NCI-H128 (cell line): Measurements from ENCODE around the gene BCO1.

ENCODE experiments used
- DNase-seq: peaks from one replicate; lab custom pipeline; 2025; ENCODE audit not compliant: unreplicated experiment; lab: John Stamatoyannopoulos, UW

Gene BCO1

DNA sequence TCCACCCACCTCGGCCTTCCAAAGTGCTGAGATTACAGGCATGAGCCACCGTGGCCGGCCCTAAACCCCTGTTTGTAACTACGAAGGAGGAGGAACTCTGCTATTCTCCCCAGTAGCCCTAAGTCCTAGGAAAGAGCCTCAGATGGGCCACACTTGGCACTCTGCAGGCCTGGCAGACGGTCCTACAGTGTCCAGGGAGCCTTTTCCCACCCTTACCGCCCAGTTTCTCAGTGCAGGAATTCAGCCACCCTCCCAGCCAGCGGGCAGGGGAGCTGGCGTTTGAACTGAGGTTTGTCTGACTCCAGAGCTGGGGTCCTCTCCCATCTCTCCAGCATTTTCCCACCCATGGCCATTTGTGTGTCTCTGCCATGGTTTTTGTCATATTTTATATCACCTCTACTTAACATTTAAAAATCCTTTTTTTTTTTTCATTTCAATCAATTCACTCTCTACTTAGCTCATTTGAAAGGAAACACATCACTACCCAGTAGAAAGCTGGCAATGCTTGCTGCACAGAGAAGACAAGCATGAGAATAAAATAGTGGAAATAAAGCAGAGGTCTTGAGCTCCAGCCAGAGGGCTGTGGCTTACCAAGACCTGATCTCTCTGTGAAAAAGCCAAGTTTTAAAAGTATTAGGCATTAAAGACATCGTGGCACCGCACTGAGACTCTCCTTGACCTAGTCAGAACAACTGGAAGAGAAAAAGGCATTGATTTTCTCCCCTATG, 34.9 kb downstream of the BCO1 start:
- DNase-seq = no peak

DNA sequence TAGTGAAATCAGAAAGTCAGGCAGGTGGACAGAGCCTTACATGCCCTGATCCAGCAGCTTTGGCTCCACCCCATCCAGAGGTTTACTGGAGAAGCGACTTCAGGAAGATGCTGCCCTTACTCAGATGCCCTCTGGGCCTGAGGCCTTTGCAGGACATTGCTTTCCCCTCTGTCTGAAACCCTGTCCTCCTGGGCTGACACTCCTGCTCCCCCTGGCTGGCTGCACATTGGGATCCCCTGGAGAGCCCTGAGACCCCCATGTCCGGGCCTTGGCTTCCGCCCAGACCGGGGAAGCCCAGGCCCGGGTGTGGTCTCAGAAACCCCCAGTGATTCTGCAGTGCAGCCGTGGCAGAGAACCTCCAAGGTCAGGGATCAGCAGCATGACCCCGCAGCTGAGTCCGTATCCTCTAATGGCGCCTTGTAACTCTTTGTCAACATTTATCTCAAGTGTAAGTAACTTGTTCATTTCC, 36.6 kb downstream of the BCO1 start:
- DNase-seq = no peak

GRCh38 chr16:81275795-81276194, 37.3 kb downstream of the BCO1 start:
- DNase-seq = no peak

DNA sequence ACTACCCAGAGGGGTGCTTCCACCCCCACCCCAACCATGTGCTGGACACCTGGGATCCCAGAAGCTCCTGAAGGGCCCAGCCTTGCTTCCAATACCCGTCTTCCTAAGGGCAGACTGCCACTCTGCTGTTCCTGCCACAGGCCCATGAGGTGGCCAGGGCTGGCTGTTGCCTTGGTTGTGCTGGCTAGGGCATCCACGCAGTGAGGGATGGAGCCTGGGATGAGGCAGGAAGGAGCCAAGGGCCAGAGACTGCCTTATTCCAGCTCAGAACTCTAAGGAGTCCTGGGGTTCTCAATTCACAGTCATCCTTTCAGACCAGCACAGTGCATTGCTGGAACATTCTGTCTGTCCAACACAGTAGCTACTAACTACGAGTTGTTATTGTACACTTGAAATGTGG, 37.8 kb downstream of the BCO1 start:
- no peak for DNase-seq

DNA sequence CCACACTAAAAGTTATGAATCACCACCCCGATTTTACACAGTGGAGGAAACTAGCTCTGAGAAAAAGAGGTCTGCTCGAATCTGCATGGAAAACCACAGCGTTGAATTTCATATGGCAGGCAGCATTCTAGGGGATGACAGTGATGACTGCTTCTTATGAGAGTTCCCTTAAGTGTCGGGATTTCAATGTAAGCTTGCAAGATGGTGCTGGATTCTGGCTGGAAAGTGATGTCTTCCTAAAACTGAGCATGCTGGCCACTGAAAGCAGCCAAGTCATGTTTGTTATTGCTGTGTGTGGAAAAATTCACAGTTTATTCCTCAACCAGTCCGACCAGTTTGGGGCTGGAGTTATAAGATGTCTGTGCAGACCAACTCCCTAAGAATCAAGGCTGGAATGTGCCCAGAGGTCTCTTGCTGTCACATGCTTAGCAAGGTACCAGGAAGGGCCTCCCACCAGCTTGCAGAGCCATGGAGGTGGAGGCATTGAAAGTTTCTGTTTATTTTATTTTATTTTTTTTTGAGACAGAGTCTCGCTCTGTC, 39.1 kb downstream of the BCO1 start:
- no peak for DNase-seq

GRCh38 chr16:81278526-81278925, 40.0 kb downstream of the BCO1 start:
- no peak for DNase-seq

DNA sequence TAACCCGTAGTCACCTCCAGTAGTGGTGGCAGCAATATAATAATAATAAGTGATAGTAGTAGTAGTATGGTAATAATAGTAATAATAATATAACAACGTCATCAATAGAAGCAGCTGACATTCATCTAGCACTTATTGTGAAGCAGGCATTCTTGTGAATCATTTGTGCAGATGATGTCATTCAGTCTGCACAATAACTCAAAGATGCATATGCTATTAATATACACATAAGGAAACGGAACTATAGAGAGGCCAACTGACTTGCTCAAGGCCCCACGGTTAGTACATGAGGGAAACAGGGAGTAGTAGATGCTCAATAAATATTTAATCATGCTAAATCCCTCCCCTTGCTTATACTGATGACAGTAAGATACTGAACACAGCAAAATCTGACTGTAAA, 40.9 kb downstream of the BCO1 start:
- no peak for DNase-seq

GRCh38 chr16:81280393-81280792, 41.9 kb downstream of the BCO1 start:
- no peak for DNase-seq

DNA sequence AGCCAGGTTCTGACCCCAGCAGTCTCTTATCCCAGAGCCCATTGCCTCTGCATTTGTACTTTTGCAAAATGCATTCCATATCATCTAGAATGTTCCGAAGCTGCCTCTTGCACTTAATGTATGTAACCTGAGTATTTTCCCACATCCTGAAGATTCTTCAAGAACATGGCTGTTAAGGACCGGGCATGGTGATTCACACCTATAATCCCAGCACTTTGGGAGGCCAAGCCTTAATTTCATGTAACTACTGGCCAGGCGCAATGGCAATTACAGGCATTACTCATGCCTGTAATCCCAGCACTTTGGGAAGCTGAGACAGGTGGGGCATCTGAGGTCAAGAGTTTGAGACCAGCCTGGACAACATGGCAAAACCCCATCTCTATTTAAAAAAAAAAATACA, 44.6 kb downstream of the BCO1 start:
- no peak for DNase-seq

GRCh38 chr16:81284995-81285600, 46.6 kb downstream of the BCO1 start:
- no peak for DNase-seq

DNA sequence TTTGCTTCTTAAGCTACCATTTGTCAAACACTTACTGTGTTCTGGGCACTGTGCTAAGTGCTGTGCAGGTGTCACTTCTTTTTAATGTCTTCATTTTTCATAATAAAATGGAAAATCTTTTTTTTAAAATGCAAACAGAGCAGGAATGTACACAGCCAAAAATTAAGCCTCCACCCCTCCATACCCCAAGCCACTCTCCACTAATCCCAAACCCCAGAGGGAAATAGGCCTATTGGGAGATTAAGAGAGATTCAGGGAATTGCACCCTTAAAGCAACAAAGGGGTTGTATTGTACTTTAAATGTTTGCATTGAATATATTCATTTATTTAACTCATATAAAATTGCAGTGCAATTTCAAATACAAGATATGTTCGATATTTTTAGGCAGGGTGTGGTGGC, 47.7 kb downstream of the BCO1 start:
- DNase-seq = no peak

- no peak for DNase-seq
Observed at GRCh38 chr16:81291117-81291516, 52.6 kb downstream of the BCO1 start.

- DNase-seq = no peak
Observed at GRCh38 chr16:81292936-81293335, 54.4 kb downstream of the BCO1 start.

DNA sequence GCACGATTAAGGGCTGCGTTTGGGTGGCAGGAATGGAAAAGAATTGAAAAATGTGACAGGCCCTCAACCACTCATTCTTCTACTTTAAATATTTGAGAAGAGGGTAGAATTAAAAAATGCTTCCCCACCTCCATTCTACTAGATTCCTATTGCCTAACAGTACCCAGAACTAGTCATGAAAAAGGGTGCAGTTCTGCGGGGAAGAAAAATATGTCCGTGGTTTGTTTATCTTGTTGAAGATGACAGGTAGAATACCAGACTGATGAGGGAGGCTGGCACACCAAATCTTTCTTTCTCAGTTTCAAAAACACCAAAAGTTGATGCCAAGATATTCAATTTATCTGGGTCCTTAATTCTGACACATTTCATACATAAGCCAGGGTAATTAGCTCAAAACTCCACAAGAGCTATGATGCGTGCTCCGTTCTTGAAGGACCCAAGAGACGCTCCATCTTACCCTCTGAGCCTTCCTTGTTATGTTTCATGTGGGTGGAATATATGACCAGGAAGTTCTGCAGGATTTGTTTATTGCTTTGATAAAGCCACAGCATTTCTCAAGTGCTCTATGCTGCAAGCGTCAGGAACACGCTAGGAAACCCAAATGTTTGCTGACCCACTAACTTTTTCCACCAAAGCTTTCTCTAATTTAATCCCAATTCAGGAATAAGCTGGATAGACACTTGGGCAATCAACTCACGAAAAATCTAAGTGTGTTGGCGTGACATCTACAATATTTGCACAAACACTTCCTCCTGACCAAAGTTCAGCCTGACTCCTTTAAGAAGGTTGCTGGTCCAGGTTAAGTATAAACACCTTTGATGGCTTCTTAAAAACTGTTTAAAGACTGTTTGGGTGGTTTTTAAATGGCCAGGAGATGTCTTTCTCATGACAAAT, 55.7 kb downstream of the BCO1 start:
- no peak for DNase-seq

DNA sequence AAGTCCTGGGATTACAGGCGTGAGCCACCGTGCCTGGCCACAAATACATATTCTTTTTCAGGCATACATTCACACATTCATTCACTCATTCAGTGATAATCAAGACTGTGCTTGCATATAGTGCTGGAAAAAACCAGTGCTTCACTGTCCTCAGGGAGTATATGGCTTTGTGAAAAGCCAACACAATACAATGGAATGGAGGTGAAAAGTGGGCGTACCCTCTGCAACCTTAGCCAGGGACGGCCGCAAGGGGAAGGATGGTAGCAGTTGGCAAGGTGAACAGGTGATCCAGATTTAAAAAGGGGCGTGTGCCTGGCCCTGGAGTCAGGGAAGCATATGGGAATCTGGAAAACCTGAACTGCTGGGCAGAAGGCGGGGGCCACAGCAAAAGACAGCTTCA, 58.1 kb downstream of the BCO1 start:
- DNase-seq = no peak

GRCh38 chr16:81307770-81308169, 69.3 kb downstream of the BCO1 start:
- no peak for DNase-seq

GRCh38 chr16:81310045-81310644, 71.7 kb downstream of the BCO1 start:
- DNase-seq = no peak

DNA sequence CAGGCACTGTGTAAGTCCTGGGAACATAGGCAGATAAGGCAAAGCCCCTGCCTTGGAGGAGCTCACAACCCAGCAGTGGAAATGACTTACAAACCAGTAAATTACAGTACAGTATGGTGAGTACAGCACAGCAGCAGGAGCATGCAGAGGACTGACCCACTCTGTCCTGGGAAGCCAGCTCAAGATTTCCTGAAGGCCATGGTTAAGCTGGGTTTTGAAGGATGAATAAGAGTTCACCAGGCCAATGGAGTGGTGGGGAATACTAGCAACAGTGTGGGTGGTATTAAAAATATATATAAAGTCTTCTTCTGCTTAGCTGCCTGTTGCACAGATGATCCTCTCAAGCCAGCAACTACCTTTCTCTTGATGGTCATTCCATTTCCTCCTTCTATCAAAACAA, 73.3 kb downstream of the BCO1 start:
- no peak for DNase-seq

DNA sequence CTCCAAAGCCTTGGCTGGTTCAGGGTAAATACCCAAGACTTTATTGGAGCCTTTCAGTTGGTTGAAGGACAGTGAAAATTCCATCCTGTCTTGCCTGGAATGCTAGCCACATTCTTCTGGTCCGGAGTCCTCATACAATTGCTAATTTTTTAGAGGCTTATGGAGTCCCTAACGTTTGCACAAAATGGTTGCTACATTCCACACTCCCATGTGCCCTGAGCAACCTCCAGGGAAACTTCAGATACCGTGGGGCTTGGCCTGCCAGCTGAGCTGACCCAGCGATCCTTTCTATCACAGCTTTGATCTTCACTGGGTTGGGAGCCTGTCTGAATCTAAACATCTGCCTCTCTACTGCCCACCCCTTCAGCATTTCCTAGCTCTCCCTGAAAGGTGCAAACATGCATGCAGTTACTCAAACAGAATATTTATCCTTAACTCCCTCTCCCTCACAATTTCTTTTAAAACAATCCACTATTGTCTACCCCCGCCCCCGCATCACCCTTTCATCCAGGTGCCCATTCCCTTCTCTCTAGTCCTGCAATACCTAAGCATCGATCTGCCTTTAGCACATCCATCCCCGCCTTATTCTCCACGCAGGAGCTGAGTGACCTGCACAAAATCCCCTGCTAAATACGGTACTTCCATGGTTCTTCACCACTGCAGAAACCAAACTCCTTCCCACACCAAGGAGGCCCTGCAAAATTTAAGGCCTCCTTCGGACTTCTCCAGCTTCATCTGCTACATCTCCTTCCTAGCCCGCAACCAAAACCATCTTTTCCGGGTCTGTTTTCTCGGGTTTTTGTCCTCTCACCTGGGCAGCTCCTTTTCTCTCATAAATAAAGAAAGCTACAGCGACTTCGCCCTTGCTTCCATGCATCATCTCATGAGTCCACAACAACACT, 75.5 kb downstream of the BCO1 start:
- DNase-seq = no peak

DNA sequence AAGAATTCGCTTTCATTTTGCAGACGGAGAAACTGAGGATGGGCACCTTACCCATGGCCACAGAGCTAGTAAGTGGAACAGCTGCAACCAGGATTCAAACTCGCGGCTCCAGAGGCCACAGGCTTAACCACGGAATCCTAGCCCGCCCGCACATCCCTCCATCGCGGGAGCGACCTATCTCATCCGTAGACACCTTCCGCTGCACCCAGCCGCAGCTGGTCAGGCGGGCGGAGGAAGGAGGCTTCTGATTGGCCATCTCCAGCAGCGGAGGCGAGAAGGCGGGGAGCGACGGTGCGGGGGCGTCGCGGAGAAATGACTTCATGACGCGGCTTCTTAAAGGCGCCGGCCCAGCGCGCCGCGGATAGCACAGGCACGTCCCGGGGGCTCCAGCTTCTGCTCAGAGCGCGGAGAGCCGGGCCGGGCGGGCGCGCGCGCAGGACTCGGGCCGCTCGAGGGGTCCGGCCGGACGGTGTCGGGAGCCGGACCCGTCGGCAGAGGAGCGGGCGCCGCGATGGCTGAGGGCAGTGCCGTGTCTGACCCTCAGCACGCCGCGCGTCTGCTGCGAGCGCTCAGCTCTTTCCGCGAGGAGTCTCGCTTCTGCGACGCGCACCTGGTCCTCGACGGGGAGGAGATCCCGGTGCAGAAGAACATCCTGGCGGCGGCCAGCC, 76.2 kb downstream of the BCO1 start, which contains the start of gene GAN:
TSS of gene GAN (plus strand) at position 360 of the 668 bp plus-strand sequence. CDS start at position 512, 152 bp downstream.
- peak; percentile 47 for DNase-seq
